Umbilical cord (tissue), 2 donors: ENCODE measurements around the gene COL20A1. TPM values are rescaled to one million over a fixed set of nuclear protein-coding genes. Genes with fewer than 3 reads are reported as not detected.

Experiments
- DNase-seq: peaks from one replicate; pipeline ENCODE4 v3.0.0-alpha.2; 2015; ENCODE audit warnings: low spot score
- total RNA-seq: library from RNA; depleted of rRNA; stranded (reverse); fragments of >200 nt; gene quantifications from one replicate; pipeline ENCODE4 v1.2.3, GENCODE V29; 2014; ENCODE audit warnings: low replicate concordance; ENCODE audit not compliant: insufficient read depth

COL20A1 gene
- total RNA-seq, 1 donor from 2014 or later: 1.2 TPM

GRCh38 chr20:63277466-63278272 is 15.3 kb upstream of the COL20A1 start:
- no peak for DNase-seq

- DNase-seq: no peak
Measured at GRCh38 chr20:63278661-63279060, 14.3 kb upstream of the COL20A1 start.

- DNase-seq: no peak
Measured at GRCh38 chr20:63279931-63280330, 13.1 kb upstream of the COL20A1 start.

GRCh38 chr20:63280371-63280770 is 12.6 kb upstream of the COL20A1 start:
- no peak for DNase-seq

GRCh38 chr20:63280929-63281545 is 11.9 kb upstream of the COL20A1 start:
- no peak for DNase-seq

- no peak for DNase-seq
Measured at GRCh38 chr20:63281742-63282665, 11.0 kb upstream of the COL20A1 start.

- no peak for DNase-seq
Measured at GRCh38 chr20:63282946-63283345, 10.0 kb upstream of the COL20A1 start.

- no peak for DNase-seq
Measured at GRCh38 chr20:63283397-63284082, 9.4 kb upstream of the COL20A1 start.

GRCh38 chr20:63284083-63284440 is 8.9 kb upstream of the COL20A1 start:
- DNase-seq: no peak

GRCh38 chr20:63284544-63284949 is 8.4 kb upstream of the COL20A1 start:
- DNase-seq: no peak

GRCh38 chr20:63284981-63285524 is 7.9 kb upstream of the COL20A1 start:
- no peak for DNase-seq

- no peak for DNase-seq
Measured at GRCh38 chr20:63285636-63286615, 7.1 kb upstream of the COL20A1 start.

GRCh38 chr20:63286781-63287696 is 5.9 kb upstream of the COL20A1 start:
- no peak for DNase-seq

GRCh38 chr20:63287697-63288580 is 5.0 kb upstream of the COL20A1 start:
- DNase-seq: no peak

- no peak for DNase-seq
Measured at GRCh38 chr20:63288581-63289251, 4.3 kb upstream of the COL20A1 start.

- DNase-seq: no peak
Measured at GRCh38 chr20:63289311-63290135, 3.5 kb upstream of the COL20A1 start.
